Mammary epithelial cell (primary cell): ENCODE data around the gene ZFYVE9.

Source experiments
- CTCF ChIP-seq, 2 donors: IDR thresholded peaks in 1 of 2; conservative IDR thresholded peaks in 1 of 2; 2 replicates each; pipeline ENCODE4 v1.5.1; 2011 to 2012; ENCODE audit warnings: inconsistent platforms in 2 of 2, low read length in 2 of 2, mild to moderate bottlenecking in 2 of 2, control low read depth in 1 of 2, low read depth in 1 of 2; ENCODE audit not compliant: insufficient read depth in 1 of 2; ENCODE audit errors: extremely low read depth in 1 of 2
- EZH2 ChIP-seq: IDR thresholded peaks from 2 replicates; pipeline ENCODE4 v1.6.1; 2012; ENCODE audit warnings: low read length, inconsistent platforms, borderline replicate concordance

DNA sequence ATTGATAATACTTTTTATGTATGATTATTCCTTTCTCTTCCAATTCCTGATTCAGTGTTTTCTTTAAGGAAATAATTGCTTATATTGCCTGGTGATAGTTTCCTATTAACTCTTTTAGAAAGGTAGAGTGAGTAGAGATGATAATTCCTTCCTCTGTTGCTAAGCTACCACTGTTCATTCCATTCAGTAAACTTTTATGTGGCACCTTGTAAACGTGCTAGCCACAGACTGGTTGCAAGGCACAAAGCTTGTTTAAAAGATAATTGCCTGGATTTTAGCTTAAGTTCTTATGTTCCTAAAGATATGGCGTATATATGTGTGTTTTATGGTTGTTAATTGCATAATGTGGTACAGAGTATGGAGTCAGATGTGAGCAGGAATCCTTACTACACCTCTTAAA, 3.2 kb downstream of the ZFYVE9 start:
- TF ChIP-seq EZH2 (no peak), CTCF (conservative IDR thresholded peaks at IDR 0.05 in 1 of 2, IDR thresholded peaks at IDR 0.05 in 1 of 2; ENCODE audit: extremely low read depth in 1 of 2, insufficient read depth in 1 of 2, low read depth in 1 of 2, low read length in 2 of 2) (no peak)
